Measurements from ENCODE around the gene CSNK1G1.
A peak's percentile ranks its signal among the peaks of the same experiment; 100 is the strongest.
"Not testable (repeated sequence)": the region's sequence is repeated elsewhere in the genome, so short reads cannot be mapped to it uniquely, and the experiment has no call there.

Gene CSNK1G1

DNA sequence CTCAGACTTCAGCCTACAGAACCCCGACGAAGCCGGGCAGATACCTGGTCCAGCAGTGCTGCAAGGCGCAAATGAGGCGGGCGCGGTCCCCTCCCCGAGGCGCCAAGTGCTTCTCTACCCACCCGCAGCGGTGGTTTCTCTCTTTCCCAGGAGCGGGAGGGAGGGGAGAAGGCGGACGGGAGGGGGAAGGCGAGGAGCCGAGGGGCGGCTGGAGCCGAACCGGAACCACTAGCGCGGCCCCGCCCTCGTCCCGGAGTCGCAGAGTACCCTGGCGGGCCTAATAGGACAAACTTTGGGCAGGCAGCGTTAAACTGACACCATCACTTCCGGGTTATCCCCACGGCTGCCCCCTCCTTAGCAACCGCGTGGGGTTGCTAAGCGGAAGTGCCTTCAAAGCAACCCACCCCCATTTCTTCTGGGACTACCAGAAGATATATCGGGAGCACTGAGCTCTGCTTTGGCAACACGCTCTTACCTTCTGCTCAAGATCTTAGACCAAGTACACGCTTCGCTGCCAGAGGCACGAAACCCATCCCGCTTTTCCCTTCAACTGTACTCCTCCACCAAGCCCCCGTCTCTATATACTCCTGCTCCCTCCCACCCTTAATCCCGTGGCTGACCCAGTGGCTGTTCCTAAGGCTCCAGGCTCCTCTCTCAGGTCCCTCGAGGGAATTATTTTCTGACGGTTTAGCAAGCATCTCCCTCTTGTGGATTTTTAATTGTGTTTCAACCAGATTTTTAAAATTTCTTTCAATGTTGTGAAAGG lies at the start of gene CSNK1G1:
TSS of gene CSNK1G1 (minus strand) at position 230 of the 766 bp plus-strand sequence. CDS start 55,674 bp downstream, outside the sequence.
- DNase-seq (ENCODE audit: low read depth): peak; percentile 99
- TF ChIP-seq, protein P1, sequence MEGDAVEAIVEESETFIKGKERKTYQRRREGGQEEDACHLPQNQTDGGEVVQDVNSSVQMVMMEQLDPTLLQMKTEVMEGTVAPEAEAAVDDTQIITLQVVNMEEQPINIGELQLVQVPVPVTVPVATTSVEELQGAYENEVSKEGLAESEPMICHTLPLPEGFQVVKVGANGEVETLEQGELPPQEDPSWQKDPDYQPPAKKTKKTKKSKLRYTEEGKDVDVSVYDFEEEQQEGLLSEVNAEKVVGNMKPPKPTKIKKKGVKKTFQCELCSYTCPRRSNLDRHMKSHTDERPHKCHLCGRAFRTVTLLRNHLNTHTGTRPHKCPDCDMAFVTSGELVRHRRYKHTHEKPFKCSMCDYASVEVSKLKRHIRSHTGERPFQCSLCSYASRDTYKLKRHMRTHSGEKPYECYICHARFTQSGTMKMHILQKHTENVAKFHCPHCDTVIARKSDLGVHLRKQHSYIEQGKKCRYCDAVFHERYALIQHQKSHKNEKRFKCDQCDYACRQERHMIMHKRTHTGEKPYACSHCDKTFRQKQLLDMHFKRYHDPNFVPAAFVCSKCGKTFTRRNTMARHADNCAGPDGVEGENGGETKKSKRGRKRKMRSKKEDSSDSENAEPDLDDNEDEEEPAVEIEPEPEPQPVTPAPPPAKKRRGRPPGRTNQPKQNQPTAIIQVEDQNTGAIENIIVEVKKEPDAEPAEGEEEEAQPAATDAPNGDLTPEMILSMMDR (conservative IDR thresholded peaks at IDR 0.05; ENCODE audit: low read depth, low read length): peak; percentile 66
- peak within 1 kb of the TSS; percentile 91 for H3K4me3 ChIP-seq (ENCODE audit: low read depth, low read length)

DNA sequence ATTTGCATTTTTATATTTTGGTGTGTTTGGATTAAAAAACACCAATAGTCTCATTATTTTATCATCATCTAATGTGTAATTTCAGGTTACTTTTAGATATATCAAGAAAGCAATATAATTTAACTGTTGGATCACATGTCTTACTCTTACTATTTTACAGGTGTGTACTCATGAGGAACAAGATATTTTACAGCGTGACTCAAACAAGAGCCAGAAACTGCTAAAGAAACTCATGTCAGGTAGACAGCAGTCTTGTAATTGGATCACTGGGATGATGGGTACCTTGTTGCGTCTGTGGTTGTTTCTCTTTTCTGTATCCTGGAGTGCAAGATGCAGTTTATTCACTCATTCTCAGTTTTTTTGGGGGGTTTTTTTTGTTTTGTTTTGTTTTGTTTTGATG lies 44.6 kb upstream of the CSNK1G1 start:
- H3K4me3 ChIP-seq (ENCODE audit: low read depth, low read length): no peak overlapping the region
- DNase-seq (ENCODE audit: low read depth): no peak
- TF ChIP-seq, protein P1 (conservative IDR thresholded peaks at IDR 0.05; ENCODE audit: low read depth, low read length): no peak

DNA sequence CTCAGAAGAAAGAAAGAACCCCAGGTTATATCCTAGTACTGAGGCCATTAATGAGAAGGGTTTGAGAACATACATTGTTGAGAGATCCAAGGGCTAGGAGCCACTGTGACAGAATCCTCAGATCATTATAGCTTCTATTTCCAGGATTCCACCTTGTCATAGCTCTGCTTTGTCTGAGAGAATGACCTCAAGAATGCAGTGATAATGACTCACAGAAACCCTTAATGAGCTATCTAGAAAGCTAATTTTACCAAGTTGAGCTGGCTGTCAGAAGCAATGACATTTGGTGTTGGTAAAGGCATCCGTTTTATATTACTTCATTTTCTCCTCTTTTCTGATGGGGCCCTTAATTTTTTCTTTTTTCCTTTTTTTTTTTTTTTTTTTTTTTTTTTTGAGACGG lies 42.6 kb upstream of the CSNK1G1 start:
- TF ChIP-seq, protein P1 (conservative IDR thresholded peaks at IDR 0.05; ENCODE audit: low read depth, low read length): no peak
- H3K4me3 ChIP-seq (ENCODE audit: low read depth, low read length): no peak overlapping the region
- no peak for DNase-seq (ENCODE audit: low read depth)

DNA sequence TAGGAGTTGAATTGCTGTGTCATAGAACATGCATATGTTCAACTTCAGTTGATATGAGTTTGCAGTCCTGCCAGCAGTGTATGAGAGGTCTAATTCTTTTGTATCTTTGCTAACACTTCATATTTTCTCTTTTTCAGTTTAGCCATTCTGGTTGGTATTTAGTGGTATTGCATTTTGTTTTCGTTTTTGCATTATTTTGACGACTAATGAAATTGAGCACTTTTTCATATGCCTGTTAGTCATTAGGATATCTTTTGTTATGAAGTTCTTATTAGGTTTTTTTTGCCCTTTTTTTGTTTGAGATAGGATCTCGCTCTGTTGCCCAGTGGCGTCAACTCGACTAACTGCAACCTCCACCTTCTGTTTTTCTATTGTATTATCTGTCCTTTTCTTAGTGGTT lies 40.8 kb upstream of the CSNK1G1 start:
- no peak overlapping the region for H3K4me3 ChIP-seq (ENCODE audit: low read depth, low read length)
- TF ChIP-seq, protein P1 (conservative IDR thresholded peaks at IDR 0.05; ENCODE audit: low read depth, low read length): no peak
- DNase-seq (ENCODE audit: low read depth): no peak

DNA sequence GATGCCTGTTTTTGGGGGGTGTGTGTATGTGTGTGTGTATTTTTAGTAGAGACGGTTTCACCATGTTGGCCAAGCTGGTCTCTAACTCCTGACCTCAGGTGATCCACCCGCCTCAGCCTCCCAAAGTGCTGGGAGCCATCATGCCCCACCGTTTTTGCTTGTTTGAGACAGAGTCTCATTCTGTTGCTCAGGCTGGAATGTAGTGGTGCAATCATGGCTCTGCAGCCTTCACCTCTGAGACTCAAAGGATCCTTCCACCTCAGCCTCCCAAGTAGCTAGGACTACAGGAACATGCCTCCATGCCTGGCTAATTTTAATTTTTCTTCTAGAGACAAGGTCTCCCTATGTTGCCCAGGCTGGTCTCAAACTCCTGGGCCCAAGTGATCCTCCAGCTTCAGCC lies 36.5 kb upstream of the CSNK1G1 start:
- H3K4me3 ChIP-seq (ENCODE audit: low read depth, low read length); DNase-seq (ENCODE audit: low read depth): not testable (repeated sequence)

DNA sequence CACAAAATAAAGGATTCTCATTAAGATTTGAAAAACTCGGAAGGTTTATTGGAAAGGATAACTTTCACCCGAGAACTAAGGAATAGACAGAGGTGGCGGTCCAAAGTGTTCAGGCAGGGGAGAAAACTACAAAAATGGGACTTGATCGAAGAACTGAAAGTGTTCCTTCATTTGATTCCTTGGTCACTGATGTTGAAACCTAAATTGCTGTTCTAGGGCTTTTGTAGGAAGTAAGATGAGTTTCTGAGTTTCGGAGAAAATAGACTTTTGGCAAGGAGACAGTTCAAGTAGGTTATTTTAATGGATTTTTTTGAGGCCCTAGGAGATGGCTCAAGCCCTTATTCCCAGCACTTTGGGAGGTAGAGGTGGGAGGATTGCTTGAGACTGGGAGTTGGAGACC lies 33.1 kb upstream of the CSNK1G1 start:
- H3K4me3 ChIP-seq (ENCODE audit: low read depth, low read length): no peak overlapping the region
- TF ChIP-seq, protein P1 (conservative IDR thresholded peaks at IDR 0.05; ENCODE audit: low read depth, low read length): no peak
- DNase-seq (ENCODE audit: low read depth): no peak

DNA sequence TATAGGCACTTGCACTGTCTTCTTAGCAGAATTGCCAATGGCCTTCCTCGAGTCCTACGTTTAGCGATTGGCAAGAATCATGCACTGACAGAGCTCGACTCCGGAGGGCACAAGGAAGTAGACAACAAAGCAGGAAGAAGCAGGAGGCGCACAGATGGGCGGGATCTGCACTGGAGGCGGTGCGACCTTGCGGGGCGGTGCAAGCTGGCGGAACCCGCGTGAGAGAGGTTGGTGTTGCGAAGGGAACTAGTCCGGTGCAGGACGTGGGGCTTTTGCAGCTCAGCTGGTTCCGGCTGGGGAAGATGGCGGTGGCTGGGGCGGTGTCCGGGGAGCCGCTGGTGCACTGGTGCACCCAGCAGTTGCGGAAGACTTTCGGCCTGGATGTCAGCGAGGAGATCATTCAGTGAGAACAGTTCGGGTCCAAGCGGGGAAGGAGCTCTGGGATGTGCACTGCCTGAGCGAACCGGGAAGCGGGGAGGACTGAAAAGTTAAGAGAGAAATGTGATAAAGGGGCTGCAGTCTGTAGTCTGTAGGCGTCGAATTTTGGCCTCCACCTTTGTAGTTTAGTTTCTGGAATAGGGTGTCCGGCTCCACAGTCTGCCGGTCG lies 31.7 kb upstream of the CSNK1G1 start, which contains the start of gene TRIP4:
TSS of gene TRIP4 (plus strand) at position 275 of the 607 bp plus-strand sequence. CDS start at position 303, 28 bp downstream.
- peak within 1 kb of the TSS; percentile 69 for H3K4me3 ChIP-seq (ENCODE audit: low read depth, low read length)
- DNase-seq (ENCODE audit: low read depth): peak; percentile 99
- TF ChIP-seq, protein P1 (conservative IDR thresholded peaks at IDR 0.05; ENCODE audit: low read depth, low read length): peak; percentile 19

All from choroid plexus epithelial cell (primary cell).